SW480 (cell line): ENCODE data around the gene GRM7.

Source experiments
- DNase-seq: peaks from one replicate; pipeline ENCODE4 v3.0.0-alpha.2; 2016; ENCODE audit warnings: low spot score

The GRM7 gene

DNA sequence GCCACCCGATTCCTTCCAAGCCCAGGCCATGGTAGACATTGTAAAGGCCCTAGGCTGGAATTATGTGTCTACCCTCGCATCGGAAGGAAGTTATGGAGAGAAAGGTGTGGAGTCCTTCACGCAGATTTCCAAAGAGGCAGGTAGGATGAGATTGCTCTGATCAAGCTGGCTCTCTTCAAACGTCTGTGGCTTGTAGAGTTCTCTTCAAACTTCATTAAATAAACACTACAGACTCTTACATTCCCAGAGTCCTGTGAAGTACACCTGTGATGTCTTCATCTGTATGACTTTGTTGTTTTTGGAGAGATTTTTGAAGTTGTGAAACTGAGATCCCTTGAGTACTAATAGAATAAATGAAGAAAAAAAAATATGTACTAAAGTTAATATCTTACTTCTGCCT, 285.6 kb downstream of the GRM7 start:
- DNase-seq: no peak

GRCh38 chr3:7158516-7158915, 297.6 kb downstream of the GRM7 start:
- DNase-seq: no peak

DNA sequence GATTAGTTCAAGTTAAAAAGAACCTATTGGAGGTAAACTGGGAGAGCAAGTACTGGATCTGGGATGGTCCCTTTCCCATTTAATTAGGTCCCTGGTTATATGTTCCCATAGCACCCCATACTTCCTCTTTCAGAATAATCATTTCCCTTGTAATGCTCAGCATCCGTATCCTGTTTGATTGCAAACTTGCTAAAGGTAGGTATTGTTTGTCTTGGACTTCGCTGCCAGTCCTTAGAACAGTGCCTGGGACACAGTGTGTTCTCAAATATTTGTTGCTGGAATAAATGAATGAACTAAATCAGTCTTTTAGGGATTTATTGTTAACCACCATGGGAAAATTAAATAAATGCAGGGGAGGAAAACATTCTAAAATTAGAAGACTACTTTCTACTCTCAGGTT, 299.8 kb downstream of the GRM7 start:
- no peak for DNase-seq

GRCh38 chr3:7166460-7166859, 305.5 kb downstream of the GRM7 start:
- no peak for DNase-seq

DNA sequence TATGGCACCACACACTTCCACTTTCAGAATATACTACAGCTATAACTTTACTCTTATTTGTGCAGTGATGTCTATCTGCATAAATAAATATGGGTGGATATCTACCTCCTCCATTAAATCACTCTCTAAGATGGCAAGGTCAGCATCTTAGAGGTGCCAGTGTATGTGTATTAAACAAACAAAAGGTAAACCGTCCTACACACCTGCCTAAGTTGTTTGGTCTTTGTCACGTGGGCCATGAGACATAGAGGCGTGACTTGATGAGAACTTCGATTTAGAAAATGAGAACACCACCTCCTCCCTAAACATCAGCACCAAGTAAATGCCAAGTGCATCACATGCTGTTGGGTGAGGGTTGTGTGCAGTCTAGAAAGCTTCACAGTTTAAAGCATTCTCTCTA, 310.6 kb downstream of the GRM7 start:
- DNase-seq: no peak

- no peak for DNase-seq
Measured at GRCh38 chr3:7172996-7173395, 312.1 kb downstream of the GRM7 start.

- DNase-seq: no peak
Measured at GRCh38 chr3:7188551-7188950, 327.6 kb downstream of the GRM7 start.

DNA sequence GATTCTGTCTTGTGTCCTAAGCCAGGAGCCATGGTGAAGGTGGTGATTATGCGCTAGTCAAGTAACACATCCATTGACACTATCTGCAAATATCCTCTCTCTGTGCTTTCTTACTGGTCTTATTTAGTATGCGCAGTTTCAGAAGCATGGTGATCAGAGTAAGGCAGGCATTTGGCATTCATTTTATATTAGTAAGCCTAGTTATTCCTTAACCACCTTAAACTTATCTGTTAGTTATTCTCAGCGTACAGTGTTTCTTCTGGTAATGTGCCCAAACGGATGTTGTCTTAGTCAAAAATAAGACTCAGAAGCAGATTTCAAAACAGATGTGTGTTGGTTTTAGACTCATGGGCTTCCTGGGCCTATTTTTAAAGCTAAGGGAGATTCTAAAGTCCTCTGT, 329.2 kb downstream of the GRM7 start:
- no peak for DNase-seq

- no peak for DNase-seq
Measured at GRCh38 chr3:7193269-7193668, 332.4 kb downstream of the GRM7 start.

DNA sequence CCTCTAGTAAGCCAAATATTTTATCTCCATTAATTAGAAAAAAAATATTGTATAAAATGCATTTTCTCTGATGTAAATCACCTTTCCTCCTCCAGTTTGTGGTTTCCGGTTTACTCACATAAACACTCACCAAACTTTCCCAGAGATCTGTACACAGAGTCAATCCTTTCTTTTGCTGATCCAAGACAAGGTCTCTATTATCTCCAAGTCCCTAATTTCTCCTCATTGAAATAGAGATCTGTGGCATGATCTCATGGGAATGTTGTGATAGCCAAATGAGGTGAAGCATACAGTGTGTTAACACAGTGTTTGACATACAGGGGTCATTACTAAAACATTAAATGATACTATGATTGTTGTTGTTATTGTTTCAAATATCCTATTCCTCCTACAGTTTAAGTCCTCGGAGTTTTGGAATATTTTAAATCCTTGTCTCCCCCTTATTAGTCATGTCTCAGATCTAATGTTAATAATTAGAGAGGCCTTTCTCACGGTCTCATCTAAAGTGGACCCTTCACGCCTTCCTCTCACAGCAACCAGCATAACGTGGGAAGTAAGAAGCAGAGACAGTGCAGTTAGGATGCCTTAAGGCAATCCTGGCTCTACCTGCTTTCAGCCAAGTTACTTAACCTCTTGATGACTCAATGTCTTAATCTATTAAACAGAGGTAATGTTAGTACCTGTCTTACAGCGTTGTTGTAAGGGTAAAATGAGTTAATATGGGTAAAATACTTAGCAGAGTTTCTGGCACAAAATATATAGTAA, 333.3 kb downstream of the GRM7 start:
- no peak for DNase-seq

DNA sequence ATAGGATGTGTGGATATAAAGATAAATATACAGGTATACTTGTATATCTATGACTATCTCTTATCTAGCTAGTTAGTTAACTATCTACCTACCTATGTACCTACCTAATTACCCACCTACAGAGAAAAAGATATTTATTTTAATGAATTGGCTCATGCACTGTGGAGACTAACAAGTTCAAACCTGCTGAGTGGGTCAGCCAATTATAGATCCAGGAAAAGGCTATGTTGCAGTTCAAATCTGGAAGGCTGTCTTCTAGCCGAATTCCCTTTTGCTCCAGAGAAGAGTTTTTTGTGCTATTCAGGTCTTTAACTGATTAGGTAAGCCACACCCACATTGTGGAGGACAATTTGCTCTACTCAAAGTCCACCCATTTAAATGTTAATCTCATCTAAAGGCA, 335.0 kb downstream of the GRM7 start:
- DNase-seq: no peak

- DNase-seq: no peak
Measured at GRCh38 chr3:7201784-7202183, 340.9 kb downstream of the GRM7 start.

DNA sequence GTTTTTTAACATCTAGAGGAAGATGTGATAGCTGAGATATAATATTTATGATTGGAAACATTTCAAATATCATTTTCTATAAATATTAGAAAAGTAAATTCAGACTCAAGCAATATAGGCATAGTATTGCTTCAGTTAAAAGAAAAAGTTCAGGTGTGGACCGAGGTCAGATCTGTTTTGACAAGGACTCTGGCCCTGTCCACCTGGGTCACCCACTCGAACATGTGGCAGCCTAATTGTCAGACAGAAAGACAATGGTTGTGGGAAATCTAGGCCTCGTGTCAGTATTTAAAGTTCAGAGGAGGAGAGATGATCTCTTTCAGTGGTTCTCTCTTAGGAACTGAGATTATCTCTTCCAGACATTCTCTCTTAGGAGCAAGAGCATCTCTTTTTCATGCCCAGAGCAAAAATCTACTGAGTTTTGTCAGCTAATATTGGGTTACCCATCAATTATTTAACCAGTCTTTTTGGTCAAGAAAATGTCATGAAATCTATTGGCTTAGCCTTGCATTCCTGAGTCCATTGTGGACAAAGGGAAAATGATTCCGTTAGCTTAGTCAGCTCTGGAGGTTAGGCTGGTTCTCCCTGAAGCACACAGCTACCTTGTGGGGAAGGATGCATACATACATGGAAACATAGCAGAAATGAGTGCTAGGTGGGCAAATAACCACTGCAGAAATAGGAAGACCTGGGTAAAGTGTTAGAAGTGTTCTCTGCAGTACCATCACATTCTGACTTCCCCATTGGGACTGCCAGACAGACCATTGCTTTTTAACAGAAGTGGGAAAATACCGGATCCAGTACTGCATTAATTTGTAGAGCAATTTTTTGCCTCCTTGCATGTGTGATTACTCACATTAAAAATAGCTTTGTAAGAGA, 343.3 kb downstream of the GRM7 start:
- DNase-seq: no peak

DNA sequence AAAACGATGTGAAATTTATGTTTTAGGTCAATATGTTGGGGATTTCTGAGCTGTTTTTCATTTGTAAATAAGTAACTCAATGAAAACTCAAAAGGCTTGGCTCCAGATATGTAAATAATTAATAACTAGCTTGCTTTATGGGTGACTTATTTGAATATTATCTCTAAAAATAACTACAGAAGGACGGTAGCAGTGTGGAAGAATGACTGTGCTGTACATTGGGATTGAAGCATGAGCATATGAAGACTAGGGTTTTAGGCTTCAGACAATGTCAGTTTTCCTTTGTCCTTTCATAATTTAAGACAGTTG, 343.9 kb downstream of the GRM7 start:
- no peak for DNase-seq

GRCh38 chr3:7205535-7205934, 344.6 kb downstream of the GRM7 start:
- no peak for DNase-seq

GRCh38 chr3:7205962-7206361, 345.0 kb downstream of the GRM7 start:
- DNase-seq: no peak

DNA sequence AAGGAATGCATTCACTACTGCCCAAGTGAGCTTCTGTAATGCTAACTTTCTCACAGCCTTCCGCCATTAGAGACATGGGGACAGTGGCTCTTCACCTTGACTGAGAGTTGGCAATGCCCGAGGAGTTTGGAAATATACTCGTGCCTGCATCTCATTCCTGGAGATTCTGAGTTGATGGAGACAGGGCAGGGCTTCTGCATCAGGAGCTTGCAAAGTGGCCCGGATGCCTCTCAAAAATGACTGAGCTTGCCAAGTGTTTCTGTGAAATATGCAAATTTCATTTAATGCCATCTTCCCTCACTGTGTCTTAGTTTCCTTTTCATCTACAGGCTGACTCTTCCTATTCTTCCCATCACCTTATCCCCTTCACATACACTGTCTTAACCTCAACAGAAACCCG, 346.2 kb downstream of the GRM7 start:
- DNase-seq: no peak

DNA sequence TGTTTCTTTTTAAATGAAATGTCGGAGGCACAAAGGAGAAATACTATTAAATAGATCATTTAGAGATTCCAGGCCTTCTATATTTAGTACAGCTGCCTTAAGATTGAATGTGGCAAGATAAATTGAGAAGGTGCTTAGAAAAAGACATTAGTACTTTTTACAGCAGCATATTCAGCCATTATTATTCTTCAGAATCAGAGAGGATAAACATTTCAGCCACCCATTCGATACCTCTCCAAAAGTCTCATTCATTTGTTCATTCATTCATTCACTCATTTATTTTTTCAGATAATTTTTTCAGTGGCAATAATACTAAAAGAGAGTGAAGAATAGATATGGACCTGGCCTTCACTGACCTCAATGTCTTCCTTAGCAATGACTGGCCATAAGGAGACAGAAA, 347.0 kb downstream of the GRM7 start:
- no peak for DNase-seq

DNA sequence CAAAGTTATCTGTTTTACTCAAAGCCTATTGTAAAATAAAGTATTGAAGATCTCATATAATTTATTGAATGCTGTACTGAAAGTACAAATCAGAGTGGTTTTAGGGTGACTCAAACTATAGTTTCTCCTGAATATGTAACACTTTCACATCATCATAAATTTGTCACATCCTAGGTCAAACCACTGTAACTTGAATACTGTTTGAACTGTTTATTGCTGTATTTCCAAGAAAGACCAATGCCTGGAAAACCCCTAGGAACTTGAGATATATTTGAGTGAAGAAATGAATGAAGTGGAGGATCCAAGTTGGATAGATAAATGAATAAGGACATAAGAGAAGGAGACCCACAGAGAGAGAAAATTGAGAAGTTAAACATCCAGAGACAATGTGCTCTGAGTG, 348.2 kb downstream of the GRM7 start:
- DNase-seq: no peak

DNA sequence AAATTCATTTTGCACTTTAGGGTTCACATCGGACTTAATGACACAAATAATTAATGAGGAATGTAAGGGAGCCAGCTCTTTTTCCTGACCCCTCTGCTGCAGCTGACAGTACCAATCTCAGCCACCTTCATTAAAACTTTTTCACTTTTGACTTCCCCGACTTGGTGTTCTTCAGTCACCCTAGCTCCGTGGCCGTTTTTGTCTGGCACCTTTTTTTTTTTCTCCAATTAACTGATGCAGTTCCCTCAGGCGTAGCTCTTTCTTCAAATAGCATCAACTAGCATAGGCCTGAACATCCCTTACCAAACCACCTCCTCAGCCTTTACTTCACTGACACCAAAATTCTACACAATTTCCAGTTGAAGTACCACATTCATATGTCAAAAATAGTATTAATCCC, 350.8 kb downstream of the GRM7 start:
- DNase-seq: no peak

- DNase-seq: no peak
Measured at GRCh38 chr3:7215706-7216105, 354.8 kb downstream of the GRM7 start.

DNA sequence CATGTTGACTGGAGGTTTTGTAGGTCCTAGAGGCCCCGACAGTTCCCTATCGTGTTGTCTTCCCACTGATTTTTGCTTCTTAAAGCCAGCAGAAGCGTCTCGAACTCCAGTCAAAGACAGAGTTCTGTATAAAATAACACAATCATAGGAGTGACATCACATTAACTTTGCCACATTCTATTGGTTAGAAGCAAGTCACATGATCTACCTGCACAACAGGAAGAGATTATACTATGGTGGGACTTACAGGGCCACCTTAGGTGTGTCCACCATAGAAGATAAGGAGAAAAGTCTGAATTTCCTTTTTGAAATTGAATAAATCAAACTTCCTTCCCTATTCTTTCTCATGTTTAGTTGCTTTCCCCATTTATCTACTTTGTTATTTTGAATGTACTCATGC, 365.5 kb downstream of the GRM7 start:
- DNase-seq: no peak

DNA sequence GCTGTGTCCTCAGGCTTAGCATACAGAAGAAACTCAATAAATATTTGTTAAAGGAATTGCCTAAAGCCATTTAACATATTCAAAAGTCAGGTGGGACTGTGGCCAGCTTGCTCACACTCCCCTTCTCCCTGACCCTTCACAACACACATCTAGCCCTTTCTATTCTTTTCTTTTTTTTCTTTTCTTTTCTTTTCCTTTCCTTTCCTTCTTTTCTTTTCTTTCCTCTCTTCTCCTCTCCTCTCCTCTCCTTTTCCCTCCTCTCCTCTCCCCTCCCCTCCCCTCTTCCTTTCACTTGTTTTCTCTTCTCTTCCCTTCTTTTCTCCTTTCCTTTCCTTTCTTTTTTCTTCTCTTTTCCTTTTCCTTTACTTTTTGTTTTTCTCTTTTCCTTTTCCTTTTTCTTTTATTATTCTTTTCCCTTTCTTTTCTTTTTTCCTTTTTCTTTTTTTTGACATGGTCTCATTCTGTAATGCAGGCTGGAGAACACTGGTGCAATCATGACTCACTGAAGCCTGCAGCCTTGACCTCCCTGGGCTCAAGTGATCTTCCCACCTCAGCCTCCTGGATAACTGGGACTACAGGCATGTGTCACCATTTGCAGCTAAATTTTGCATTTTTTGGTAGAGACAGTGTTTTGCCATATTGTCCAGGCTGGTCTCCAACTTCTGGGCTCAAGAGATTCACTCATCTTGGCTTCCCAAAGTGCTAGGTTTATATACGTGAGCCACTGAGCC, 377.8 kb downstream of the GRM7 start:
- no peak for DNase-seq
